Measurements from ENCODE around the gene TIPRL. TPM values are rescaled to one million over a fixed set of nuclear protein-coding genes. Genes with fewer than 3 reads are reported as not detected.

The TIPRL gene
- polyA plus RNA-seq, 4 donors: 41.0 to 58.9 (median 56.3) TPM

- no peak for DNase-seq (ENCODE audit: low read depth in 4 of 4, low spot score in 3 of 4)
Observed at GRCh38 chr1:168243636-168244212, 65.0 kb downstream of the TIPRL start.

- DNase-seq (ENCODE audit: low read depth in 4 of 4, low spot score in 3 of 4): no peak
Observed at GRCh38 chr1:168245042-168245441, 66.3 kb downstream of the TIPRL start.

DNA sequence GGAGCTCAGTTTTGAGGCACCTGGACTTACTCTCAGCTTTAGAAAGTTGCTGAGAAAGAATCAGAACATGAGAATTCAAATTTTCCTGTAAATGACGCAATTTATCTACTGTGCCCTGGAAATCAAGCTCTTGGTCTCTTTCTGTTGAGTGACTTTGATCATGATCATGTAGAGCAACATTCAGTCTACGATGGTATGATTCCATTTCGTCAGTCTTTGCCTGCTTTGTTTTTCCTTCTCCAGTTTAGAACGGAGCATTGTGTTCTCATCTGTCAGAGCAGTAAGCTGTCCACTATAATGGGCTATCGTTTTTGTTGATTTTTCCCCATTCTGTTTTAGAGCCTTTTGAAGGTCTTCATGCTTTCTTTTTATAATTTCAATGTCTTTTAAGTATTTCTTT lies 67.7 kb downstream of the TIPRL start:
- DNase-seq (ENCODE audit: low read depth in 4 of 4, low spot score in 3 of 4): no peak

Other genes starting within 250 kb of the TIPRL start
- gene DCAF6, start 242.3 kb upstream of the TIPRL start, polyA plus RNA-seq (ENCODE audit: insufficient read length in 4 of 4): 10 to 100 TPM; 78.6 to 82.7 (median 80.4) TPM
- gene MPC2, start 241.9 kb upstream of the TIPRL start, polyA plus RNA-seq (ENCODE audit: insufficient read length in 4 of 4): 100 to 1,000 TPM; 210 to 225 (median 215) TPM
- 10 to 100 TPM; 20.0 to 23.3 (median 20.8) TPM for gene GPR161, start 42.0 kb upstream of the TIPRL start, polyA plus RNA-seq (ENCODE audit: insufficient read length in 4 of 4)
- 10 to 100 TPM; 14.2 to 19.9 (median 17.4) TPM for gene SFT2D2, start 47.0 kb downstream of the TIPRL start, polyA plus RNA-seq (ENCODE audit: insufficient read length in 4 of 4)
- gene TBX19, start 101.9 kb downstream of the TIPRL start, polyA plus RNA-seq (ENCODE audit: insufficient read length in 4 of 4): 1 to 10 TPM; 2.2 to 2.7 (median 2.5) TPM

Measured in right renal pelvis (tissue), 4 donors.